Upper lobe of right lung (tissue), 1 donor: ENCODE results near the gene PADI2. TPM values are rescaled to one million over a fixed set of nuclear protein-coding genes. Genes with fewer than 3 reads are reported as not detected.

ENCODE experiments used
- ATAC-seq: fragments of 200-7000 bp; cut with Tn5 transposase; one replicate; pipeline ENCODE4 v1.9.1; 2020; ENCODE audit warnings: mild to moderate bottlenecking, moderate library complexity
- DNase-seq: peaks from one replicate; pipeline ENCODE4 v3.0.0-alpha.2; 2020
- H3K27ac ChIP-seq: fragments of 200-600 bp; one replicate; pipeline ENCODE4 v1.8.0; 2022
- H3K27me3 ChIP-seq: fragments of 200-600 bp; one replicate; pipeline ENCODE4 v1.8.0; 2022; ENCODE audit warnings: mild to moderate bottlenecking
- H3K36me3 ChIP-seq: fragments of 200-600 bp; one replicate; pipeline ENCODE4 v1.8.0; 2022
- H3K4me1 ChIP-seq: fragments of 200-600 bp; one replicate; pipeline ENCODE4 v1.8.0; 2022
- H3K4me3 ChIP-seq: fragments of 200-600 bp; one replicate; pipeline ENCODE4 v1.8.0; 2022; ENCODE audit warnings: mild to moderate bottlenecking
- H3K9me3 ChIP-seq: fragments of 200-600 bp; one replicate; pipeline ENCODE4 v1.8.0; 2022
- CTCF ChIP-seq: fragments of 200-600 bp; IDR thresholded peaks from one replicate; pipeline ENCODE4 v1.8.0; 2022; ENCODE audit warnings: antibody characterized with exemption
- intact Hi-C: fragments of 100-400 bp; cut with DNase I; formaldehyde crosslinking; loops from one replicate; pipeline ENCODE4 v1.11.0; 2022
- total RNA-seq: library from RNA; stranded (reverse); fragmentation: NEBNext Ultra II Directional; extraction: Animal tissue kit (Norgen Biotek cat#: 25700); gene quantifications from one replicate; pipeline ENCODE4 v1.2.1, GENCODE V29; 2021
- donor health status: DM: no; HTN: yes; CAD: no; lungs with severe emphysema.

Gene PADI2
- total RNA-seq, 1 donor from 2014 or later: 20.0 TPM

DNA sequence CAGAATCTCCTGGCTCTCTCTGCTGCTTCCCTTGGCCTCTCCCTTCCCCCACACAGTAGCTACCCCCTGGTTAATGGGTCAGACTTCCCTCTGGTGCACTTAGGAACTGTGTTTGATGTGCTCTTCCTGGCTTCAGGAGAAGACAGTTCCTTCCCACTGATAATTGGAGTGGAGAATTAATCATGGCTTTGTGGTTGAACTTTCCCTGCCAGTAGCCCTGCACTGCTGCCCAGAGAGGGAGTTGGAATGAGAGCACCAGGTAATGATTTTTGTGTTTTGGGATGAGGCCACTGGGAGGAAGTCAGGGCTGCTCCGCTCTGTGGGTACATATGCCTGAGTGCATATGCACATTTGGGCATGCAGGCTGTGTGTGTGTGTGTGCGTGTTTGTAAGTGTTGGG lies 39.7 kb upstream of the PADI2 start:
- intact Hi-C loops: no loop called here
- no peak for DNase-seq
- Histone ChIP-seq H3K4me3 (no peak overlapping the region), H3K9me3 (peaks cover 17% of the 10 kb centered on the region), H3K4me1 (no peaks in the 10 kb centered on the region), H3K27ac (no peak overlapping the region), H3K27me3 (no peaks in the 10 kb centered on the region), H3K36me3 (no peaks in the 10 kb centered on the region)
- no peak for ATAC-seq
- no peak for TF ChIP-seq CTCF

DNA sequence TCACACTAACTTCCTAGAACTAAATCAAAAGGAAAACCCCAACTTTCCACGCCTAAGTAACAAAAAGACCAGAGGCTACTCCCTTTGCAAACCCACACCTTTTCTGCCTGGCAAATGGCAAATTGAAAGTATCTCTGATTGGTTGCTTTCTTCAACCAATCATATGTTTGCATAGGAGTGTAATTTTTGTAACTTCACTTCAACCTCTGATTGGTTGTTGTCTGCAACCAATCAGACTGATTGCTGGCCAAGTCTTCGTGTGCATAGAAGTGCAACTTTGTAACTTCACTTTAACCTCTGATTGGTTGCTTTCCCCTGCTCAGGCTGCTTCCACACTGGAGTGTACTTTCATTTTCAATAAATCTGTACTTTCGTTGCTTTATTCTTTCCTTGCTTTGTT lies 36.9 kb upstream of the PADI2 start:
- no peaks in the 10 kb centered on the region for H3K4me1 ChIP-seq
- H3K27me3 ChIP-seq: peaks cover under 1% of the 10 kb centered on the region
- H3K4me3 ChIP-seq: no peak overlapping the region
- H3K36me3 ChIP-seq: no peaks in the 10 kb centered on the region
- no peak overlapping the region for H3K27ac ChIP-seq
- intact Hi-C loops: no loop called here
- no peak for TF ChIP-seq CTCF
- no peak for DNase-seq
- no peak for ATAC-seq
- peaks cover 17% of the 10 kb centered on the region for H3K9me3 ChIP-seq

- Histone ChIP-seq H3K4me3 (no peak overlapping the region), H3K9me3 (peaks cover 17% of the 10 kb centered on the region), H3K27me3 (peaks cover 6% of the 10 kb centered on the region), H3K36me3 (no peaks in the 10 kb centered on the region), H3K27ac (no peak overlapping the region), H3K4me1 (no peaks in the 10 kb centered on the region)
- DNase-seq: no peak
- intact Hi-C loops: no loop called here
- no peak for TF ChIP-seq CTCF
- ATAC-seq: no peak
These were observed 36.1 kb upstream of the PADI2 start for GRCh38 chr1:17155257-17155920.

DNA sequence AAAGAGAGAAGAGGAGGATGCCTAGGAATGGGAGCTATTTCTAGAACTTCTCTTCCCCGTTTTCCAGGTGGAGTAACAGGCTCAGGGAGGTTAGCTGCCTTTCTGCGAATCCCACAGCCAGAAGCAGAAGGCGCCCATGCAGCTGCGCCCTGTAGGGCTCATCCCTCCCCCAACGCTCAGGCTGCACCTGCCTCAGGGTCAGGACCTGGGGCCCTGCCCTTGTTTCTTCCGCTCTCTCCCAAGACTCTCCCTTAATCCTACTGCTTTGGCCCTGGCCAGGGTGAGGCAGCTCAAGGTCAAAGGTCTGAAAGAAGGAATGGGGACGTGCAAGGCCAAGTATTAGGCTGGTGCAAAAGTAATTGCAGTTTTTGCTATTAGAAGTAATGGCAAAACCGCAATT lies 30.5 kb upstream of the PADI2 start:
- intact Hi-C loops: no loop called here
- DNase-seq (no peak), ATAC-seq (no peak)
- no peaks in the 10 kb centered on the region for H3K9me3 ChIP-seq
- H3K36me3 ChIP-seq: no peaks in the 10 kb centered on the region
- no peak for TF ChIP-seq CTCF
- H3K4me3 ChIP-seq: no peak overlapping the region
- H3K27me3 ChIP-seq: peaks cover 23% of the 10 kb centered on the region
- H3K27ac ChIP-seq: no peak overlapping the region
- H3K4me1 ChIP-seq: no peaks in the 10 kb centered on the region

DNA sequence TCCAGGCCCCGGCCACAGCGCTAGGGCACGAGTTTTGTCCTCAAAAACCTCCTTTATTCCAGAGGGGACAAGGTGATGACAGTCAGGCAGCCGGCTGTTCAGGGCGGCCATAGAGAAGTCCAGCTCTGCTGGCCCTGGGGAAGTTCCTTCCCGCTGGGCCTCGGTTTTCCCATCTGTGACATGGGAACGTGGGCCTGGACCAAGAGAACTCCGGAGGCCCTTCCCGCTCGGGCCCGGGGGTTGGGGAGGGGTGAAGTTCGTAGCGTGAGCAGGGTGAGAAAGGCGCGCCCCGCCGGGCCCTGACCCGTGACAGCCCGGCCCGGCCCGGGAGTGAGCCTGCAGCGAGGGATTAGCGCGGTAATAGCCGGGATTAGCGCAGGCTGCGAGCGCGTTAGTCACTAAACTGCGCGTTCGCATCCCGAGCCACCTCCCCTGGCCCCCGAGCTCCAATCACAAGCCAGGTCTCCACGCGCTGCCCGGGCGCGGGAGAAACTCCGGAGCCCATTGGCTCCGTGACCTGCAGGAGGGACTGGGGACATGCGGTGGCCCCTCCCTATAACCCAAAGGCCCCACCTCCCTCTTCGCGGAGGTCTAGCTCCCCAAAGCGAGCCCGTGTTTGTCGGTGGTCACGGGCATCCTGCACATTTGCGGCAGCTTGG lies 29.8 kb upstream of the PADI2 start:
- no peaks in the 10 kb centered on the region for H3K4me1 ChIP-seq
- no peak for TF ChIP-seq CTCF
- H3K9me3 ChIP-seq: no peaks in the 10 kb centered on the region
- DNase-seq (no peak), ATAC-seq (no peak)
- H3K4me3 ChIP-seq: no peak overlapping the region
- no peak overlapping the region for H3K27ac ChIP-seq
- H3K27me3 ChIP-seq: peaks cover 23% of the 10 kb centered on the region
- H3K36me3 ChIP-seq: no peaks in the 10 kb centered on the region
- intact Hi-C loops: no loop called here
